ENCODE results near the gene CANT1.

Gene CANT1

GRCh38 chr17:79009397-79010303, at the start of gene CANT1:
CANT1 (minus strand) TSS chr17:79009764; CDS start chr17:78997622, 12,142 bp downstream.
- peak; percentile 91 for DNase-seq

DNA sequence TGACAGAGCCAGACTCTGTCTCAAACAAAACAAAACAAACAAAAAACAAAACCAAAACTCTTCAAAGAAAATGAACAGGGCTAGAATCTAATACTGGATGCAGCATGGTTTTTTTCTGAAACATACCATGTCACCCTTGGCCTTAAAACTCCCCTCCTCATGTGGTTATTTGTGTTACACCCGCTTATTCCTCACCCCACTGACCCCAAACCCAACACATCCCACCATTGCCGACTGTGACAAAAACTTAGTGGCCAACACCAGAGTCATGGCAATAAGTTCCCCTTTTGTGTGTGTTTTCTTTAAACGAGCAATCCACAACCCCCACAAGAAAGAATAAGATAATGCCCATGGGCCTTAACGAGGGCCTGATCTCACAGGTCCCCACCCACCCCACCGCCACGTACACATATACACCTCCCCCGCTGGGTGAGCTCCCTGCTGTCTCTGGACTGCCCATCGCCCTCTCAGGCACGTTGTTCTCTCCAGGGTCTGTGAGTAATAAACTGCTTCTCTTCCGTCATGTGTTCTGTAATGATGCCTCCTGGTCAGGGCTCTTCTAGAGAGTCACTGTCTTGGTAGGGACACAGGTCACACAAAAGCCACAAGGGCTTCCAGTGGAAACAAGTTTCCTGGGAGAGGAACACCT, 48.3 kb upstream of the CANT1 start:
- DNase-seq: no peak

DNA sequence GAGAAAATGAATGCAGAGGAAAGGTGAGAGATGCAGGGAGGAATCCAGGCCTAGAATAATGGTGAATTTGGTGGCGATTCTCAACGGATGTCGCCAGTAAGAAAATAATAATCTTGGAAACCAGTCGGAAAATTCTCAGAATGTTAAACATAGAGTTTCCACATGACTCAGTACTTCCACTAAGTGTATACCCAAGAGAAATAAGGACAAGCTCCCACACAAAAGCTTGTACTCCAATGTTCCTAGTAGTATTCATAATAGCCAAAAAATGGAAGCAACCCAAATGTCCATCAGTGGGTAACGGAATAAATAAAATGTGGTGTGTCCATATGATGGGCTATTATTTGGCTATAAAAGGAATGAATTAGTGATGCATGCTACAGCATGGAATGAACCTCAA, 45.6 kb upstream of the CANT1 start:
- DNase-seq: no peak

DNA sequence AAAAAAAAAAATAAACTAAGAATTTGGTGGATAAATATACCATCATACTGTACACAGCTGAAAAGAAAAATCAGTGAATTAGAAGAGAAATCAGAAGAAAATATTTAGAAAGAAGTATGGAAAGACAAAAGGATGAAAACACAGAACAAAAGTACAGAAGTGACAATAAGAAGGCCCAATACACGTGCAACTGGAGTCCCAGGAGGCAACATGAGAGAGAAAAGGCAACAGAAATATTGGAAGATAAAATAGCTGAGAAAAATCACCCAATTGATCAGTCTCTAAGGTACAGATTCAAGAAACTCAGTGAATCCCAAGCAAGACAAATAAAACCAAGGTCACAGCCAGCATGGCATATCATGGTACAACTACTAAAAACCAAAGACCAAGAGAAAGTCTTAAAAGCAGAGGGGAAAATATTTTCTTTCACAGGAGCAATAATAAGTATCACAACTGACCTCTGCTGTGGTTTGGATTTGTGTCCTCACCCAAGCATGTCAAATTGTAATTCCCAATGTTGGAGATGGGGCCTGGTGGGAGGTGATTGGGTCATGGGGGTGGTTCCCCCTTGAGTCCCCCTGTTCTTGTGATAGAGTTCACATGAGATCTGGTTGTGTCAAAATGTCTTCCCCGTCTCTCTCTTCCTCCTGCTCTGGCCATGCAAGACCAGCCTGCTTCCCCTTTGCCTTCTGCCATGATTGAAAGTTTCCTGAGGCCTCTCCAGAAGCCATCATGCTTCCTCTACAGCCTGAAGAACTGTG, 44.8 kb upstream of the CANT1 start:
- DNase-seq: no peak

- DNase-seq: no peak
These were observed 43.8 kb upstream of the CANT1 start for GRCh38 chr17:79053251-79053925.

GRCh38 chr17:79052131-79052530, 42.6 kb upstream of the CANT1 start:
- DNase-seq: no peak

DNA sequence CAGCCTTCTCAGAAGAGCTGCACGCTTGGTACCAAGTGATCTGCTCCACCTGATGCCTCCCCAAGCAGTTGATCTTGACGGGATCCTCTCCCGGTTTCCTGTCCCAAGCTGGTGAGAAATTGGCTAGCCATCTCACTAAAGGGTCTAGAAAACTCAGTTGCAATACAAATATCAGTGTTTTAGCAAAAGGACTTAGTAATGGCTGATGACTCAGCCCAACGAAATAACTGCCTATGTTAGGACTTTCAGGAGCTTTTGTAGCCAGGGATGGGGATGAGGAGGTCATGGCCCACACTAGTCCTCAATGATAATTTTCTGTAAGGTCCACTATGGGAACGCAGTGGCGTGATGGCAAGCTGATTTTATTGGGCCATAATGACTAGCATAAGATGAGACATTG, 41.7 kb upstream of the CANT1 start:
- no peak for DNase-seq

DNA sequence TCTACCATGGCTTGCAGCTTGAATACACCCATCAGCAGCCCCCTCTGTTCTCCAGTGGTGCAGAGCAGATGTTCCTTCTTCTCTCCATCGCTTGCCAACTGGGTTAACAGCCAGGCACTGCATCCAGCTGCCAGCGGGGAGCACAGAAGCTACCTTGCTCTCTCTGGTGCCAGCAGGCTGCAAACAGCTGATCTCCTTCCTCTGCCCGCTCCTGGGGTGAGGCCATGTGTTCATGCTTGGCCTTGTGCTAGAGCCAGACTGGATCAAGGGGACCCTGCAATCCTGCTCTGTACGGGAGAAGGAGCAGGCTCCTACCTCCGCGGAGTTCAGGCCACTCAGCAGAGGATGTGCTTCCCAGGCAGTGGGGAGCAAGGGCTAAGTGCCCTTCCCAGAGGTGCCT, 41.0 kb upstream of the CANT1 start:
- no peak for DNase-seq

- DNase-seq: no peak
These were observed 40.3 kb upstream of the CANT1 start for GRCh38 chr17:79049821-79050220.

GRCh38 chr17:79048826-79049755, 39.5 kb upstream of the CANT1 start:
- no peak for DNase-seq

DNA sequence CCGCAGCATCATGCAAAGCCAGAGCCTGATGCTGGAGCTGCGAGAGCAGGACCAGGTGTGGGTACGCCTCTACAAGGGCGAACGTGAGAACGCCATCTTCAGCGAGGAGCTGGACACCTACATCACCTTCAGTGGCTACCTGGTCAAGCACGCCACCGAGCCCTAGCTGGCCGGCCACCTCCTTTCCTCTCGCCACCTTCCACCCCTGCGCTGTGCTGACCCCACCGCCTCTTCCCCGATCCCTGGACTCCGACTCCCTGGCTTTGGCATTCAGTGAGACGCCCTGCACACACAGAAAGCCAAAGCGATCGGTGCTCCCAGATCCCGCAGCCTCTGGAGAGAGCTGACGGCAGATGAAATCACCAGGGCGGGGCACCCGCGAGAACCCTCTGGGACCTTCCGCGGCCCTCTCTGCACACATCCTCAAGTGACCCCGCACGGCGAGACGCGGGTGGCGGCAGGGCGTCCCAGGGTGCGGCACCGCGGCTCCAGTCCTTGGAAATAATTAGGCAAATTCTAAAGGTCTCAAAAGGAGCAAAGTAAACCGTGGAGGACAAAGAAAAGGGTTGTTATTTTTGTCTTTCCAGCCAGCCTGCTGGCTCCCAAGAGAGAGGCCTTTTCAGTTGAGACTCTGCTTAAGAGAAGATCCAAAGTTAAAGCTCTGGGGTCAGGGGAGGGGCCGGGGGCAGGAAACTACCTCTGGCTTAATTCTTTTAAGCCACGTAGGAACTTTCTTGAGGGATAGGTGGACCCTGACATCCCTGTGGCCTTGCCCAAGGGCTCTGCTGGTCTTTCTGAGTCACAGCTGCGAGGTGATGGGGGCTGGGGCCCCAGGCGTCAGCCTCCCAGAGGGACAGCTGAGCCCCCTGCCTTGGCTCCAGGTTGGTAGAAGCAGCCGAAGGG, 38.6 kb upstream of the CANT1 start:
- no peak for DNase-seq

DNA sequence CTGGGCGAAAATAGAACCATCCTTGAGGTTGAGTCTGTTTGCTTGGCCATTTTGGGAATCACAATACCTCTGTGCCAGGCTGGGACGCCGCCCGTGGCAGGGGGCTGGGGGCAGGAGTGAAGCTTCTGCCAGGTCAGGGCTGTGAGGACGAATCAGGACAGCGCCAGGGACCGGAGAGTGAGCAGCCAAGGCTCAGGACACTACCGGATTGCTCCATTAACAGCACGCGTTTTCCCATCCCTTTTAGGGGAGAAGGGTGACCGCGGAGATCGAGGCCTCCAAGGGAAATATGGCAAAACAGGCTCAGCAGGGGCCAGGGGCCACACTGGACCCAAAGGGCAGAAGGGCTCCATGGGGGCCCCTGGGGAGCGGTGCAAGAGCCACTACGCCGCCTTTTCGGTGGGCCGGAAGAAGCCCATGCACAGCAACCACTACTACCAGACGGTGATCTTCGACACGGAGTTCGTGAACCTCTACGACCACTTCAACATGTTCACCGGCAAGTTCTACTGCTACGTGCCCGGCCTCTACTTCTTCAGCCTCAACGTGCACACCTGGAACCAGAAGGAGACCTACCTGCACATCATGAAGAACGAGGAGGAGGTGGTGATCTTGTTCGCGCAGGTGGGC, 37.8 kb upstream of the CANT1 start:
- DNase-seq: peak; percentile 62

- peak; percentile 89 for DNase-seq
These were observed 37.3 kb upstream of the CANT1 start for GRCh38 chr17:79046916-79047280.

DNA sequence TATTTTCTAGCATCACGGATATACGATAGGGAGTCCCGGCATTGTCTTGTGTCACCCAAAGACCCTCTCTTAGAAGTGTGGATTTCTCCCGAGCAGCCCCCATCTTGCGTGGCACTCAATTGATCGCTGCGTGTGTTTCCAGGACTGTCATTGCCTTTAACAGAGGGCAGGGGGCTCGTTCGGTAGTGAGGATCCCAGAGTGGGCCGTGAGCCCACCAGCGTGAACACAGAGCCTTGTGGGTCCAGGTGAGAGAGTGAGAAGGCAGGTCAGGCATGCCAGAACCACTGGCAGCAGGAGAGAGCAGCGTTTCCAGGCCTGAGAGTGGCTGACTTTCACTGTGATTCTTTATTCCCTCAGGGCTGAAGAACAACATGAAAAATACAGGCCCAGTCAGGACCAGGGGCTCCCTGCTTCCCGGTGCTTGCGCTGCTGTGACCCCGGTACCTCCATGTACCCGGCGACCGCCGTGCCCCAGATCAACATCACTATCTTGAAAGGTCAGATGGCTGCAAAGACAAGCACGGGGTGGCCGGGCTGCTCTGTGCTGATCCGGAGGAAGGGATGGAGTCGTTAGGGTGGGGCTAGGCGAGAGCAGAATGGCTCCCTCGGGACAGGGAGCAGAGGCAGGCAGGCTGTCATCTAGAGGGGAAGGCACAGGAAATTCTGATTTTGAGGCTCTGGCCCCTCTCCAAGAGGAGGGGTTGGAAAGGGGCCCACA, 36.8 kb upstream of the CANT1 start:
- DNase-seq: no peak

DNA sequence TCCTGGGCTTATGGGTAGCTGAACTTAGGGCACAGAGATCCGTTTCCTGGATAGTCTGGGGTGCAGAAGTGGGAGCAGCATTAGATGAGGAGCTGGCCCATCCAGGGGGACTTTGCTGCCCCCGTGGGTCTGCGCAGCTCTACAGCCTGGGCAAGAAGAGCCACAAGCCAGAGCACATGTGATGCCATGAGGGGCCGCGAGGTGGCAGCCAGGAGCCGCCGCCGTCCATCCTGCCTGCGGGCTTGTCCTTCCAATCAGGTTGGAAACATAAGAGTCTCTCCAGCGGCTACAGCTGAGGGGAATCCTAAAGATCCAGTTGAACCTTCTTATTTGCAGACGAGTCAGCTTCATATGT, 36.3 kb upstream of the CANT1 start:
- DNase-seq: peak; percentile 88

DNA sequence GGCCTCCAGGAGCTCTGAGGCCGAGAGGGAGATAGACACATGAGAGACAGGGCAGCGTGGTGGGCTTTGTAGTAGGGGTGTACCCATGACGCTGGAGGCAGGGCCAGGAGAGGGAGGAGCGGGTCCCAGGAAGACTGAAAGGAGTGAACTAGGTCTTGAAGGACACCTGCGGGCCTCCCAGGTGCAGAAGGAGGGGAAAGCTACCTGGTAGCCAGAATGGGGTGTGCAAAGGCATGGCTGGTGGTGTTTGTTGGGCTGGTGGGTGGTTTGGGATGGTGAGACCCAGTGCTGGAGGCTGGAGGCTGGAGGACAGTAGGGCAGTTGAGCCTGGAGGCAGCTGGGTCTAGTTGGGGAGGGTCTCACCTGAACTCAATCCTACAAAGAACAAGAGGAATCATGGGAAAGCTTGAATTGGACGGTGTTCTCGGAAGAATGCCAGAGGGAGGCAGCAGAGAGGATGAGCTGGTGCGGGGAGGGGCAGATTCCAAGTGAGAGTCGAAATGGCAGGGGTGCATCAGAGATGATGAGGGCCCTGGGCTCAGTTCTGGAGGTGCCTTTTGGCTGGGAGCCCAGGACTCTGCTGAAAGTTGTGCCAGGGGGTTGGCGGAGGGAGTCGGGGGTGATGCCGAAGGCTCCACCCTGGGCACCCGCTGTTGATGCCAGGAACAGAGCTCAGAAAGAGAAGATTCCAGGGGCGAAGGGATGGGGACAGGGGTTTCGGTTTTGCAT, 35.6 kb upstream of the CANT1 start:
- no peak for DNase-seq

- DNase-seq: no peak
These were observed 34.9 kb upstream of the CANT1 start for GRCh38 chr17:79044462-79044861.

GRCh38 chr17:79043931-79044320, 34.4 kb upstream of the CANT1 start:
- no peak for DNase-seq

Data from right hindlimb (tissue), 1 donor.